ENCODE measurements around the gene TAS1R3.

Gene TAS1R3

GRCh38 chr1:1381294-1381693, 50.2 kb downstream of the TAS1R3 start:
- TF ChIP-seq SIN3A (IDR thresholded peaks at IDR 0.05; ENCODE audit: borderline replicate concordance, insufficient read depth, low read length) (no peak), POLR2AphosphoS5 (IDR thresholded peaks at IDR 0.05; ENCODE audit: low read depth, low read length) (no peak), TAF1 (IDR thresholded peaks at IDR 0.05; ENCODE audit: borderline replicate concordance, insufficient read depth, low read length) (no peak), FOXP2 (optimal IDR thresholded peaks at IDR 0.05; ENCODE audit: borderline replicate concordance, extremely low read depth, extremely low read length, insufficient read depth) (no peak), REST (IDR thresholded peaks at IDR 0.05; ENCODE audit: insufficient read depth in 1 of 2, low read depth in 2 of 2, low read length in 2 of 2) (no peak)

Data from PFSK-1 (cell line).